KBM-7 (cell line): ENCODE results near the gene DTL.

Source experiments
- DNase-seq: peaks from one replicate; pipeline ENCODE4 v3.0.0-alpha.2; 2015
- in situ Hi-C: fragments of 300-500 bp; cut with MboI; formaldehyde crosslinking; loops from 2 replicates; pipeline ENCODE4 v1.14.3; 2020; ENCODE audit warnings: low sequenced_read_pairs, low pct_unique_long_range_greater_than_20kb, mixed read lengths

The DTL gene

GRCh38 chr1:212113706-212114105 is 78.2 kb downstream of the DTL start:
- DNase-seq, result no peak
- in situ Hi-C loops, result no loop called here

GRCh38 chr1:212118167-212118871 is 82.8 kb downstream of the DTL start:
- in situ Hi-C loops, result no loop called here
- DNase-seq, result no peak

- in situ Hi-C loops, result no loop called here
Measured at GRCh38 chr1:212118872-212119260, 83.3 kb downstream of the DTL start.

GRCh38 chr1:212119397-212119837 is 83.9 kb downstream of the DTL start:
- DNase-seq, result no peak
- in situ Hi-C loops, result no loop called here

More at GRCh38 chr1:212118872-212119260, 83.3 kb downstream of the DTL start:
- no peak for DNase-seq

GRCh38 chr1:212119863-212120262 is 84.3 kb downstream of the DTL start:
- in situ Hi-C loops, result no loop called here
- no peak for DNase-seq

GRCh38 chr1:212121779-212122178 is 86.2 kb downstream of the DTL start:
- in situ Hi-C loops, result no loop called here
- DNase-seq, result no peak

GRCh38 chr1:212124690-212125582 is 89.4 kb downstream of the DTL start:
- peak; percentile 58 for DNase-seq
- in situ Hi-C loops, result no loop called here

GRCh38 chr1:212125654-212126053 is 90.1 kb downstream of the DTL start:
- no peak for DNase-seq
- in situ Hi-C loops, result no loop called here

- in situ Hi-C loops, result no loop called here
- DNase-seq, result no peak
Measured at GRCh38 chr1:212127221-212127620, 91.7 kb downstream of the DTL start.

GRCh38 chr1:212129781-212130180 is 94.2 kb downstream of the DTL start:
- in situ Hi-C loops, result no loop called here
- DNase-seq, result no peak

GRCh38 chr1:212132025-212132424 is 96.5 kb downstream of the DTL start:
- DNase-seq, result no peak
- in situ Hi-C loops, result no loop called here

- in situ Hi-C loops, result no loop called here
- no peak for DNase-seq
Measured at GRCh38 chr1:212133319-212133718, 97.8 kb downstream of the DTL start.

GRCh38 chr1:212135166-212135565 is 99.6 kb downstream of the DTL start:
- in situ Hi-C loops, result no loop called here

GRCh38 chr1:212137854-212138253 is 102.3 kb downstream of the DTL start:
- in situ Hi-C loops, result no loop called here

More at GRCh38 chr1:212135166-212135565, 99.6 kb downstream of the DTL start:
- DNase-seq, result no peak

GRCh38 chr1:212138457-212138856 is 102.9 kb downstream of the DTL start:
- no peak for DNase-seq
- in situ Hi-C loops, result no loop called here

More at GRCh38 chr1:212137854-212138253, 102.3 kb downstream of the DTL start:
- DNase-seq, result no peak

GRCh38 chr1:212139526-212140135 is 104.1 kb downstream of the DTL start:
- no peak for DNase-seq
- in situ Hi-C loops, result no loop called here

GRCh38 chr1:212141404-212141803 is 105.9 kb downstream of the DTL start:
- in situ Hi-C loops, result no loop called here
- no peak for DNase-seq

GRCh38 chr1:212142883-212143530 is 107.5 kb downstream of the DTL start:
- in situ Hi-C loops, result no loop called here
- no peak for DNase-seq

- in situ Hi-C loops, result no loop called here
- no peak for DNase-seq
Measured at GRCh38 chr1:212147581-212148033, 112.1 kb downstream of the DTL start.
